HepG2 (cell line): ENCODE results near the gene IL4I1. TPM values are rescaled to one million over a fixed set of nuclear protein-coding genes. Genes with fewer than 3 reads are reported as not detected.

Experiments used
- AHDC1 ChIP-seq: sonication (generic); formaldehyde crosslinking; IDR thresholded peaks from 2 replicates; pipeline ENCODE4 v1.5.1; 2020; ENCODE audit warnings: mild to moderate bottlenecking, missing genetic modification reagents, borderline replicate concordance
- CCDC6 ChIP-seq: sonication (generic); formaldehyde crosslinking; IDR thresholded peaks from 2 replicates; pipeline ENCODE4 v1.8.1; 2022; ENCODE audit warnings: mild to moderate bottlenecking, missing genetic modification reagents, moderate library complexity
- ESRRA ChIP-seq: sonication (generic); formaldehyde crosslinking; IDR thresholded peaks from 2 replicates; pipeline ENCODE4 v1.5.1; 2020; ENCODE audit warnings: mild to moderate bottlenecking, low read depth, missing genetic modification reagents
- FIP1L1 ChIP-seq: fragments of 200-400 bp; formaldehyde crosslinking; IDR thresholded peaks from 2 replicates; pipeline ENCODE4 v1.6.1; 2018; ENCODE audit warnings: low read depth, mild to moderate bottlenecking, low read length, moderate library complexity, borderline replicate concordance; ENCODE audit not compliant: insufficient read depth
- HNF1A ChIP-seq, 2 experiments: sonication (generic) in 1 of 2; formaldehyde crosslinking in 1 of 2; IDR thresholded peaks; 2 replicates each; pipeline versions ENCODE4 v1.4.0 to v1.6.1; 2016 to 2020; ENCODE audit warnings: borderline replicate concordance in 1 of 2, low read depth in 1 of 2, mild to moderate bottlenecking in 1 of 2, missing genetic modification reagents in 1 of 2
- JUND ChIP-seq: sonication (generic); formaldehyde crosslinking; IDR thresholded peaks from 2 replicates; pipeline ENCODE4 v1.8.0; 2022; ENCODE audit warnings: mild to moderate bottlenecking, missing genetic modification reagents
- KMT2A ChIP-seq: sonication (generic); formaldehyde crosslinking; IDR thresholded peaks from 2 replicates; pipeline ENCODE4 v1.4.0; 2020; ENCODE audit warnings: missing genetic modification reagents
- MLX ChIP-seq: IDR thresholded peaks from 2 replicates; pipeline ENCODE4 v1.6.1; 2016
- PHF20 ChIP-seq: sonication (generic); formaldehyde crosslinking; IDR thresholded peaks from 2 replicates; pipeline ENCODE4 v1.5.0; 2020; ENCODE audit warnings: mild to moderate bottlenecking, missing genetic modification reagents
- TAF15 ChIP-seq: fragments of 200-400 bp; formaldehyde crosslinking; IDR thresholded peaks from one replicate; pipeline ENCODE4 v1.6.1; 2018; ENCODE audit warnings: mild to moderate bottlenecking, low read depth, low read length; ENCODE audit not compliant: poor library complexity, severe bottlenecking
- ZIK1 ChIP-seq: sonication (generic); formaldehyde crosslinking; IDR thresholded peaks from 2 replicates; pipeline ENCODE4 v1.5.0; 2020; ENCODE audit warnings: mild to moderate bottlenecking, low read depth, missing genetic modification reagents, borderline replicate concordance
- ZNF138 ChIP-seq: sonication (generic); formaldehyde crosslinking; IDR thresholded peaks from 2 replicates; pipeline ENCODE4 v1.5.0; 2020; ENCODE audit warnings: mild to moderate bottlenecking, low read depth, missing genetic modification reagents
- ZNF292 ChIP-seq: sonication (generic); formaldehyde crosslinking; IDR thresholded peaks from 2 replicates; pipeline ENCODE4 v1.8.1; 2022; ENCODE audit warnings: mild to moderate bottlenecking, low read depth, missing genetic modification reagents, borderline replicate concordance
- ZNF510 ChIP-seq: sonication (generic); formaldehyde crosslinking; IDR thresholded peaks from 2 replicates; pipeline ENCODE4 v1.4.0; 2020; ENCODE audit warnings: low read depth, mild to moderate bottlenecking, missing genetic modification reagents
- ZNF615 ChIP-seq: sonication (generic); formaldehyde crosslinking; IDR thresholded peaks from 2 replicates; pipeline ENCODE4 v1.5.0; 2020; ENCODE audit warnings: mild to moderate bottlenecking, missing genetic modification reagents, borderline replicate concordance
- ZNF720 ChIP-seq: sonication (generic); formaldehyde crosslinking; IDR thresholded peaks from 2 replicates; pipeline ENCODE4 v1.4.0; 2020; ENCODE audit warnings: missing genetic modification reagents
- ZNF839 ChIP-seq: sonication (generic); formaldehyde crosslinking; IDR thresholded peaks from 2 replicates; pipeline ENCODE4 v1.4.0; 2020; ENCODE audit warnings: missing genetic modification reagents, mild to moderate bottlenecking, borderline replicate concordance
- polyA plus RNA-seq, 8 experiments: library from polyadenylated mRNA; depleted of rRNA in 3 of 8; stranded (reverse) in 7 of 8; unstranded in 1 of 8; fragments of >200 nt; fragmentation: Illumina TruSeq in 4 of 8; extraction: Trizol in 4 of 8; gene quantifications; 2 replicates each; pipeline versions ENCODE4 v1.2.1 to v1.2.3, GENCODE V29; 2011 to 2016; ENCODE audit warnings: low read depth in 4 of 8, missing spikeins in 1 of 8, mixed read lengths in 1 of 8; ENCODE audit not compliant: insufficient read depth in 1 of 8
- total RNA-seq, 5 experiments: library from RNA; depleted of rRNA; stranded (reverse); fragments of >200 nt; fragmentation: Illumina TruSeq; extraction: Trizol; gene quantifications; 2 replicates each; pipeline ENCODE4 v1.2.3, GENCODE V29; 2016; ENCODE audit warnings: low read depth in 1 of 5

Gene IL4I1
- total and polyA plus RNA-seq, 2 of the 13 experiments (the other 11 are each of a cell fraction or from before 2014, with no cell fraction given) = not detected

- no peak for TF ChIP-seq ZNF138 (CRISPR knock-in tag)
- peak; percentile 61 for TF ChIP-seq PHF20 (CRISPR knock-in tag)
- peak; percentile 66 for TF ChIP-seq TAF15
- TF ChIP-seq ESRRA (CRISPR knock-in tag) = peak; percentile 44; the same call in 1 of the 2 replicates
- no peak for TF ChIP-seq ZNF292
- no peak; the same call in 1 of the 2 replicates for TF ChIP-seq KMT2A
- TF ChIP-seq FIP1L1 = no peak
- no peak for TF ChIP-seq AHDC1 (CRISPR knock-in tag)
- TF ChIP-seq ZNF615 (CRISPR knock-in tag) = no peak
- TF ChIP-seq CCDC6 = peak; percentile 77; the same call in 1 of the 2 replicates
- TF ChIP-seq ZNF720 (CRISPR knock-in tag) = no peak
- no peak for TF ChIP-seq ZNF510 (CRISPR knock-in tag)
- TF ChIP-seq ZIK1 = 0 out of 2 replicates have a peak, but pooled peaks have one; percentile 51
- peak; percentile 32; the same call in 1 of the 2 replicates for TF ChIP-seq MLX
- TF ChIP-seq HNF1A (IDR thresholded peaks at IDR 0.05; ENCODE audit: low read depth) = no peak
- peak; percentile 33; the same call in 1 of the 2 replicates for TF ChIP-seq HNF1A (CRISPR knock-in tag; IDR thresholded peaks at IDR 0.05; ENCODE audit: borderline replicate concordance)
- TF ChIP-seq ZNF839 = no peak
- TF ChIP-seq JUND (CRISPR knock-in tag) = peak; percentile 10; the same call in 1 of the 2 replicates
These were observed 20.2 kb downstream of the IL4I1 start (continued) for GRCh38 chr19:49876422-49877019.
